ENCODE results near the gene DDB1. TPM values are rescaled to one million over a fixed set of nuclear protein-coding genes. Genes with fewer than 3 reads are reported as not detected.

The DDB1 gene
- total RNA-seq, 4 donors from 2014 or later, result 139 to 159 (median 140) TPM

DNA sequence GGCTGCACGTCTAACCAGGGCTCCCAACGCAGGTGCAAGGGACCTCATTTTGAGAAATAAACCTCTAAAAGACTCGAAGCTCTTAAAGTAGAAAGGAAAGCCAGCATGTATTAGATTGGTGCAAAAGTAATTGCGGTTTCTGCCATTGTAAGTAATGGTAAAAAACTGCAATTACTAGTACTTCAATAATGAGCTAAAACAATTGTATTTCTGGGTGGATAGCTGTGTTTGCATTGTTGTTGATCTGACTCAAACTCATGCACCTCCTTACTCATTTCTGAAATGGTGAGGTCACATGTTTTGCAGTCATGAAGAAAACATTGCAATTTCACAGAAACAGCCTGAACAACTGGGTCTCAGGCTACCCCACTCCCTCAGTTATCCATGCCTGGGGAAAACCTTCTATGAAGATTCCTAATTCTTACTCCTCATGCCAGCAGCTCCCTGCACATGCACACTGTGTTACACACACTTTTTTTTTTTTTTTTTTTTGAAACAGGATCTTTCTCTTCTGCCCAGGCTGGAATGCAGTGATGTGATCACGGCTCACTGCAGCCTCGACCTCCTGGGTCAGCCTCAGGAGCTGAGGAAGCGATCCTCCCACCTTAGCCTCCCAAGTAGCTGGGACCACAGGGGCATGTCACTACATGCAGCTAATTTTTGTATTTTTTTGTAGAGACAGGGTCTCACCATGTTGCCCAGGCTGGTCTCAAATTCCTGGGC lies 62.4 kb downstream of the DDB1 start:
- no peaks in the 10 kb centered on the region for H3K9me3 ChIP-seq
- H3K27me3 ChIP-seq, result no peaks in the 10 kb centered on the region
- no peaks in the 10 kb centered on the region for H3K36me3 ChIP-seq
- no peak for TF ChIP-seq EP300 (IDR thresholded peaks at IDR 0.05)
- TF ChIP-seq, protein P1, sequence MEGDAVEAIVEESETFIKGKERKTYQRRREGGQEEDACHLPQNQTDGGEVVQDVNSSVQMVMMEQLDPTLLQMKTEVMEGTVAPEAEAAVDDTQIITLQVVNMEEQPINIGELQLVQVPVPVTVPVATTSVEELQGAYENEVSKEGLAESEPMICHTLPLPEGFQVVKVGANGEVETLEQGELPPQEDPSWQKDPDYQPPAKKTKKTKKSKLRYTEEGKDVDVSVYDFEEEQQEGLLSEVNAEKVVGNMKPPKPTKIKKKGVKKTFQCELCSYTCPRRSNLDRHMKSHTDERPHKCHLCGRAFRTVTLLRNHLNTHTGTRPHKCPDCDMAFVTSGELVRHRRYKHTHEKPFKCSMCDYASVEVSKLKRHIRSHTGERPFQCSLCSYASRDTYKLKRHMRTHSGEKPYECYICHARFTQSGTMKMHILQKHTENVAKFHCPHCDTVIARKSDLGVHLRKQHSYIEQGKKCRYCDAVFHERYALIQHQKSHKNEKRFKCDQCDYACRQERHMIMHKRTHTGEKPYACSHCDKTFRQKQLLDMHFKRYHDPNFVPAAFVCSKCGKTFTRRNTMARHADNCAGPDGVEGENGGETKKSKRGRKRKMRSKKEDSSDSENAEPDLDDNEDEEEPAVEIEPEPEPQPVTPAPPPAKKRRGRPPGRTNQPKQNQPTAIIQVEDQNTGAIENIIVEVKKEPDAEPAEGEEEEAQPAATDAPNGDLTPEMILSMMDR (IDR thresholded peaks at IDR 0.05), result no peak
- TF ChIP-seq POLR2A (IDR thresholded peaks at IDR 0.05), result no peak
- TF ChIP-seq POLR2AphosphoS5 (IDR thresholded peaks at IDR 0.05), result no peak
- no peak for ATAC-seq
- H3K4me3 ChIP-seq, result no peak overlapping the region
- H3K4me1 ChIP-seq, result no peaks in the 10 kb centered on the region
- 91% methylated on average over 4 to 7 of the region's 7 CpGs for WGBS, 2 donors (ENCODE audit: low coverage in 1 of 2)
- H3K27ac ChIP-seq, result no peak overlapping the region

- ATAC-seq, result no peak
- TF ChIP-seq POLR2AphosphoS5 (IDR thresholded peaks at IDR 0.05) (no peak), EP300 (IDR thresholded peaks at IDR 0.05) (no peak), POLR2A (IDR thresholded peaks at IDR 0.05) (no peak)
- TF ChIP-seq, protein P1 (IDR thresholded peaks at IDR 0.05), result no peak
- Histone ChIP-seq H3K36me3 (no peaks in the 10 kb centered on the region), H3K27me3 (no peaks in the 10 kb centered on the region), H3K4me1 (no peaks in the 10 kb centered on the region), H3K9me3 (no peaks in the 10 kb centered on the region), H3K27ac (no peak overlapping the region), H3K4me3 (no peak overlapping the region)
- WGBS, 2 donors (ENCODE audit: low coverage in 1 of 2), result 83 to 100% methylated on average over 3 to 4 of the region's 15 CpGs
Measured at GRCh38 chr11:61268588-61269250, 64.2 kb downstream of the DDB1 start.

DNA sequence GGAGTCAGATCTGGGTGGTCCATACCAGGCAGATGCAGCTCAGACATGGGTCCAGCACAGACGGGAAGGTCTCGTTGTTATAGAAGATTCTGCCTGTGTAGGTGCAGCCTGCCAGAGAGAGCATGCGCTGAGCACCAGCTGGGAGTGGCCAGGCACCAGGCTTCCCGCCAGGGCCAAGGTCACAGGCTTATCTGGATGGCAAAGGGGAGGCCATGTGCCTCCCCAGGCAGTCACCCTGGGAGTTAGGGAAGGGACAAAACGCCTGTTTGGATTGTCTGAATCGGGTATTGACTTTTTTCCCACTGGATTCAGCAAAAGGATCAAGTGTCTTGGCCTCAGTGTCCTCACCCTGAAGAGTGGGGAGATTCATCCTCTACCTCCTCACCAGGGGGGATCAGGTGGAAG lies 65.5 kb downstream of the DDB1 start:
- Histone ChIP-seq H3K27me3 (no peaks in the 10 kb centered on the region), H3K4me1 (no peaks in the 10 kb centered on the region), H3K4me3 (no peak overlapping the region), H3K9me3 (no peaks in the 10 kb centered on the region), H3K36me3 (no peaks in the 10 kb centered on the region), H3K27ac (no peak overlapping the region)
- TF ChIP-seq, protein P1 (IDR thresholded peaks at IDR 0.05), result no peak
- TF ChIP-seq POLR2AphosphoS5 (IDR thresholded peaks at IDR 0.05), result no peak
- TF ChIP-seq EP300 (IDR thresholded peaks at IDR 0.05), result no peak
- TF ChIP-seq POLR2A (IDR thresholded peaks at IDR 0.05), result no peak
- no peak for ATAC-seq
- 72% methylated on average over 2 of the region's 6 CpGs; no CpG with 5 or more reads in 1 of the 2 donors for WGBS, 2 donors (ENCODE audit: low coverage in 1 of 2)

- no peak for ATAC-seq
- 84 to 100% methylated on average over 1 to 2 of the region's 4 CpGs for WGBS, 2 donors (ENCODE audit: low coverage in 1 of 2)
- Histone ChIP-seq H3K4me3 (no peak overlapping the region), H3K36me3 (no peaks in the 10 kb centered on the region), H3K4me1 (no peaks in the 10 kb centered on the region), H3K9me3 (no peaks in the 10 kb centered on the region), H3K27me3 (no peaks in the 10 kb centered on the region), H3K27ac (no peak overlapping the region)
- TF ChIP-seq, protein P1 (IDR thresholded peaks at IDR 0.05), result no peak
- TF ChIP-seq POLR2AphosphoS5 (IDR thresholded peaks at IDR 0.05) (no peak), POLR2A (IDR thresholded peaks at IDR 0.05) (no peak), EP300 (IDR thresholded peaks at IDR 0.05) (no peak)
Measured at GRCh38 chr11:61266602-61267001, 66.3 kb downstream of the DDB1 start.

DNA sequence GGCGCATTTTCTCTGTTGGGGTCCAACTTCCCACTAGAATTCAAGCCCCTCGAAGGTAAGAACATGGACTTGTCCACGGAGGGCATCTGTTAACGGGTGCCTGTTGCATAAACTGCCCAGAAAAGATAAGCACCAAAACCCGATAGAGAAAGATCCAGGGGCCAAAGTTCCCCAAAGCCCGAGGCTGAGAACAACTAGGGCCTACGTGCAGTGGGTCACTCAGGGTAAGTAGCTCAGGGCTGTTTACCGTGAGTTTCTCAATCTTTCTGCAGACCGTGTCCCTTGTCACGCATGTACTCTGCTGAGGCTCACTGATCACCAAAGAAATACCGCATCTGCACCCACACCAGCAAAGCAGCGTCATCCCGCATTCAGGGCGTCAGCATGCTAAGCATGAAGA lies 67.5 kb downstream of the DDB1 start:
- Histone ChIP-seq H3K4me3 (no peak overlapping the region), H3K36me3 (no peaks in the 10 kb centered on the region), H3K4me1 (no peaks in the 10 kb centered on the region), H3K27ac (no peak overlapping the region), H3K27me3 (no peaks in the 10 kb centered on the region), H3K9me3 (no peaks in the 10 kb centered on the region)
- ATAC-seq, result no peak
- 84 to 86% methylated on average over 5 to 13 of the region's 14 CpGs for WGBS, 2 donors (ENCODE audit: low coverage in 1 of 2)
- no peak for TF ChIP-seq POLR2A (IDR thresholded peaks at IDR 0.05)
- no peak for TF ChIP-seq POLR2AphosphoS5 (IDR thresholded peaks at IDR 0.05)
- no peak for TF ChIP-seq EP300 (IDR thresholded peaks at IDR 0.05)
- TF ChIP-seq, protein P1 (IDR thresholded peaks at IDR 0.05), result no peak

Data from gastroesophageal sphincter (tissue), 4 donors.